HS-5 (cell line): ENCODE measurements around the gene IMP3.
"Not testable (repeated sequence)": the region's sequence is repeated elsewhere in the genome, so short reads cannot be mapped to it uniquely, and the experiment has no call there.

Experiments
- DNase-seq: peaks from one replicate; pipeline ENCODE4 v3.0.0-alpha.2; 2012; ENCODE audit warnings: low read depth

IMP3 gene

GRCh38 chr15:75650908-75651809, 11.1 kb upstream of the IMP3 start:
- no peak for DNase-seq

- DNase-seq, result no peak
These were observed 9.8 kb upstream of the IMP3 start for GRCh38 chr15:75649848-75650247.

GRCh38 chr15:75649045-75649761, 9.2 kb upstream of the IMP3 start:
- no peak for DNase-seq

- no peak for DNase-seq
These were observed 8.4 kb upstream of the IMP3 start for GRCh38 chr15:75648156-75649000.

GRCh38 chr15:75647370-75648155, 7.5 kb upstream of the IMP3 start, which contains the start of gene SNX33:
TSS of gene SNX33 (plus strand) at chr15:75647912. CDS start at chr15:75649103, 1,191 bp downstream.
- no peak for DNase-seq

- DNase-seq, result no peak
These were observed 6.9 kb upstream of the IMP3 start for GRCh38 chr15:75646944-75647364.

- DNase-seq, result no peak
These were observed 6.3 kb upstream of the IMP3 start for GRCh38 chr15:75646112-75646943.

- no peak for DNase-seq
These were observed 4.4 kb upstream of the IMP3 start for GRCh38 chr15:75644376-75644775.

GRCh38 chr15:75641603-75642002, 1.6 kb upstream of the IMP3 start:
- DNase-seq, result no peak

GRCh38 chr15:75641179-75641503, 1.1 kb upstream of the IMP3 start:
- DNase-seq, result no peak

GRCh38 chr15:75640483-75641178, 607 bp upstream of the IMP3 start:
- no peak for DNase-seq

- no peak for DNase-seq
These were observed 774 bp downstream of the IMP3 start for GRCh38 chr15:75639191-75639708.

- DNase-seq, result no peak
These were observed 2.6 kb downstream of the IMP3 start for GRCh38 chr15:75637245-75638009.

- no peak for DNase-seq
These were observed 4.0 kb downstream of the IMP3 start for GRCh38 chr15:75636026-75636425.

GRCh38 chr15:75633922-75634321, 6.1 kb downstream of the IMP3 start:
- not testable (repeated sequence) for DNase-seq

- no peak for DNase-seq
These were observed 8.1 kb downstream of the IMP3 start for GRCh38 chr15:75631935-75632334.

- peak; percentile 65 for DNase-seq
These were observed 14.3 kb downstream of the IMP3 start, which contains the start of gene SNUPN for GRCh38 chr15:75625542-75626347. TSS of gene SNUPN (minus strand) at chr15:75625725. CDS start at chr15:75621051, 4,674 bp downstream.

GRCh38 chr15:75622505-75622904, 17.5 kb downstream of the IMP3 start:
- DNase-seq, result no peak
